Lung (tissue), 12 donors: Measurements from ENCODE around the gene PLLP. TPM values are rescaled to one million over a fixed set of nuclear protein-coding genes. Genes with fewer than 3 reads are reported as not detected.

Source experiments
- ATAC-seq: fragments of 200-7000 bp; cut with Tn5 transposase; one replicate; pipeline ENCODE4 v1.9.1; 2020; ENCODE audit warnings: moderate number of reproducible peaks; ENCODE audit not compliant: insufficient read depth, low FRiP score
- DNase-seq, 3 donors: peaks; one replicate each; pipeline ENCODE4 v3.0.0-alpha.2; 2013 to 2017
- H3K27ac ChIP-seq, 2 donors: one replicate each; pipeline ENCODE4 v1.5.1; 2013; ENCODE audit warnings: mild to moderate bottlenecking in 2 of 2, moderate library complexity in 2 of 2, control low read depth in 1 of 2, inconsistent platforms in 1 of 2, low read depth in 1 of 2, low read length in 1 of 2
- H3K27me3 ChIP-seq, 3 donors: one replicate each; pipeline ENCODE4 v1.5.1; 2013; ENCODE audit warnings: low read length in 2 of 3; ENCODE audit not compliant: control insufficient read depth in 3 of 3, insufficient read depth in 3 of 3
- H3K36me3 ChIP-seq, 4 donors: one replicate each; pipeline ENCODE4 v1.5.1; 2013; ENCODE audit warnings: low read length in 4 of 4, mild to moderate bottlenecking in 1 of 4, moderate library complexity in 1 of 4; ENCODE audit not compliant: control insufficient read depth in 4 of 4, insufficient read depth in 4 of 4
- H3K4me1 ChIP-seq, 5 donors: one replicate each; pipeline ENCODE4 v1.5.1; 2013; ENCODE audit warnings: low read length in 5 of 5, mild to moderate bottlenecking in 2 of 5, moderate library complexity in 1 of 5; ENCODE audit not compliant: control insufficient read depth in 5 of 5, insufficient read depth in 5 of 5
- H3K4me3 ChIP-seq: one replicate; pipeline ENCODE4 v1.5.1; 2013; ENCODE audit warnings: mild to moderate bottlenecking, control low read depth, moderate library complexity
- H3K9ac ChIP-seq, 2 donors: one replicate each; pipeline ENCODE4 v1.5.1; 2013; ENCODE audit warnings: low read length in 2 of 2, control low read depth in 1 of 2; ENCODE audit not compliant: insufficient read depth in 1 of 2
- H3K9me3 ChIP-seq, 4 donors: one replicate each; pipeline ENCODE4 v1.5.1; 2013; ENCODE audit warnings: low read length in 3 of 4, mild to moderate bottlenecking in 1 of 4, moderate library complexity in 1 of 4; ENCODE audit not compliant: control insufficient read depth in 4 of 4, insufficient read depth in 3 of 4
- CTCF ChIP-seq: IDR thresholded peaks from 2 replicates; pipeline ENCODE4 v1.5.1; 2012; ENCODE audit warnings: mild to moderate bottlenecking; ENCODE audit errors: control extremely low read depth, extremely low read depth
- WGBS, 2 donors: extraction: QIAGEN DNeasy Blood & Tissue Kit; methylation state at CpG; one replicate each; pipeline ENCODE4 v1.1.7; 2013; 5-methylcytosine and 5-hydroxymethylcytosine counted together
- polyA plus RNA-seq, 2 donors: library from polyadenylated mRNA; stranded (reverse); fragments of 200-250 nt; gene quantifications; one replicate each; pipeline ENCODE4 v1.2.1, GENCODE V29; 2013
- total RNA-seq, 2 donors: library from RNA; depleted of rRNA in 1 of 2; stranded (reverse); fragments of >200 nt in 1 of 2; gene quantifications; one replicate each; pipeline ENCODE4 v1.2.1, GENCODE V29; 2014 to 2021
- donor health status: control.
- donor health status: control.
- donor health status: Bipolar disorder and iron deficiency.
- donor health status: healthy.
- donor health status: DM: yes; HTN: yes; CAD: no.

The PLLP gene
- total and polyA plus RNA-seq, 4 donors, result 23.8 to 98.7 (median 61.6) TPM

GRCh38 chr16:57304169-57305061 lies 19.9 kb upstream of the PLLP start:
- H3K9me3 ChIP-seq, result no peaks in the 10 kb centered on the region
- peaks cover 0 to 14% (median 2%) of the 10 kb centered on the region in 5 donors for H3K4me1 ChIP-seq
- WGBS, 2 donors, result 66 to 79% methylated on average over 16 of the region's 16 CpGs
- no peak for ATAC-seq
- no peak overlapping the region for H3K9ac ChIP-seq
- no peaks in the 10 kb centered on the region for H3K36me3 ChIP-seq
- H3K27me3 ChIP-seq, result no peaks in the 10 kb centered on the region
- peak overlapping the region; percentile 57 to 70 for H3K27ac ChIP-seq
- no peak overlapping the region for H3K4me3 ChIP-seq
- peak in 2 of 3 donors; percentile 28 to 38 for DNase-seq
- no peak for TF ChIP-seq CTCF

DNA sequence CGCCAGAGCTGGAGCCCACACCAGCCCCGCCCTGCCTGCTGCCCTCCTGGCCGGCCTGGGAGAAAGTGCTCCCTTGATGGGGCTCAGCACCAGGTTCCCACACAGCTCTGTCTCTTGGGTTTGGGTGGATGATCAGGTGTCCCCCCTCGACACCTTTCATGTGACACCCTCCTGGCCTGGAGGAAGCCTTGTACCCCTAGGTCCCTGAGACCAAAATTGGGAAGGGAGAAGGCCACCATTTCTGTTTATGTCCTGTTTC lies 19.4 kb upstream of the PLLP start:
- 82 to 84% methylated on average over 4 of the region's 4 CpGs for WGBS, 2 donors
- ATAC-seq, result no peak
- H3K9ac ChIP-seq, result no peak overlapping the region
- peaks cover 0 to 16% (median 2%) of the 10 kb centered on the region in 5 donors for H3K4me1 ChIP-seq
- no peak for TF ChIP-seq CTCF
- no peak overlapping the region for H3K4me3 ChIP-seq
- H3K9me3 ChIP-seq, result no peaks in the 10 kb centered on the region
- H3K36me3 ChIP-seq, result no peaks in the 10 kb centered on the region
- peak overlapping the region; percentile 4 to 50 for H3K27ac ChIP-seq
- H3K27me3 ChIP-seq, result no peaks in the 10 kb centered on the region
- no peak for DNase-seq

DNA sequence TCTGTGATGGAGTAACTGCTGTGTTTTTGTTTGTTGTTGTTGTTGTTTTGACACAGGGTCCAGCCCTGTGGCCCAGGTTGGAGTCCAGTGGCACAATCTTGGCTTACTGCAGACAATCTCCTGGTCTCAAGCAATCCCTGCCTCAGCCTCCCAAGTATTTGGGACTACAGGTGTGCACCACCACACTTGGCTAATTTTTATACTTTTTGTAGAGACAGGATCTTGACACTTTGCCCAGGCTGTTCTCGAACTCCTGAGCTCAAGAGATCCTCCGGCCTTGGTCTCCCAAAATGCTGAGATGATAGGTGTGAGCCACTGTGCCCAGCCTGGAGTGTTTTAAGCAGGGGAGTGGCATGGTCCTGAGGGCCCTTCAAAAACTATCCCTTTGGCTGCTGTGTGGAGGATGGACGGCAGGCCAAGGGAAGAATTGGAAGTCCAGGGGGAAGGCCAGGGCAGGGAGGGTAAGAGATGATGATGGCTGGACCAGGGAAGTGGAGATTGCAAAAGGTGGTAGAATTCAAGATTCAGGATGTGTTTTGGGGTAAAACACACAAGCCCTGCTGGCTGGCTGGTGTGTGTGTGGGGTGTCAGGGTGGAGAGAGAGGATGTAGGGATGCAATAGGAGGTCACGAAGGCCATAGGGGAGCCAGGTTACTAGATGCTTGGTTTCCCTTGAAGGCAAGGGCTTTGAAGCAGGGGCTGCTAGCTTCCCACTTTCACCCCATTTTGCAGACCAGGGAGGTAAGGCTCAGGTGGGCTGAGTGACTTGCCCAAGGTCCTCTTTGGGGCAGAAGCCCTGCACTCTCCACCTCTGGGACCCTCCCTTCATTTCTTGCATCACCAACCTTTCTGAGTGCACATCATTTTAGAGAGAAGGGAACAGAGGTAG lies 18.8 kb upstream of the PLLP start:
- Histone ChIP-seq H3K4me3 (no peak overlapping the region), H3K9ac (no peak overlapping the region), H3K36me3 (no peaks in the 10 kb centered on the region), H3K27ac (peak overlapping the region; percentile 4 to 50), H3K4me1 (peaks cover 0 to 18% (median 2%) of the 10 kb centered on the region in 5 donors), H3K9me3 (no peaks in the 10 kb centered on the region), H3K27me3 (no peaks in the 10 kb centered on the region)
- DNase-seq (no peak), ATAC-seq (no peak)
- TF ChIP-seq CTCF, result no peak
- 82 to 95% methylated on average over 4 of the region's 4 CpGs for WGBS, 2 donors
